ENCODE data around the gene TM9SF4.

The TM9SF4 gene

DNA sequence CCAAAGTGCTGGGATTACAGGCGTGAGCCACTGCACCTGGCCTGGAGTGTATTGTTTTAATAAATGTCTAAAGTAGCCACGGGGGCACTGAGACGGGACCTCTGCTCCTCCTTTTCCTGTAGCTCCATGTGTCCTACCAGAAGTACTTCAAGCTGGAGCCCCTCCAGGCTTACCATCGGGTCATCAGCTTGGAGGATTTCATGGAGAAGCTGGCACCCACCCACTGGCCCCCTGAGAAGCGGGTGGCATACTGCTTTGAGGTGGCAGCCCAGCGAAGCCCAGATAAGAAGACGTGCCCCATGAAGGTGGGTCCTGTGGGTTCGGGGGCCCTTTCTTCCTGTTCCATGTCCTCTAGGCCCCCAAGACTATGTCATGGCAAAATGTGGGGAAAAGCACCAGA is 105.6 kb downstream of the TM9SF4 start:
- DNase-seq: no peak

GRCh38 chr20:32215729-32216128 is 106.2 kb downstream of the TM9SF4 start:
- no peak for DNase-seq

- DNase-seq: no peak
These were observed 106.9 kb downstream of the TM9SF4 start for GRCh38 chr20:32216179-32217142.
